ENCODE measurements around the gene HABP2. TPM values are rescaled to one million over a fixed set of nuclear protein-coding genes. Genes with fewer than 3 reads are reported as not detected.

Gene HABP2
- total RNA-seq, 4 donors from 2014 or later = 0.72 TPM; not detected in 3

DNA sequence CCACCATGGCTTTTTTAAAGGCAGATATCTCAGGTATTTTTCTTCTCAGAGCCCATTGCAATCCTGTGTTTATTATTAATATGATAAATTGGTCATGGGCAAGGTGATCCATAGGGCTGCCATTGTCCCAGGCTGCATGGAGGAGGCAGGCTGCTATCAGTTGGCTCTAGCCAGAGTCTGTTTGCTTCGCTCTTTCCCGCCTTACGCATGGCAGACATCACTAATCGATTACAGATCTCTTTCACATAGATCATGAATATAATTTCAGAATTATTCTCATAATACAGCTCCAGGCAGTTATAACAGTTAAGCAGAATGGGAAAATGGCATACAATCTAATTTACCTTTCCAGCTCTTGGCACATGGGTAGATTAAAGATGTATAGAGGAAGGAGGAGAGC, 30.4 kb upstream of the HABP2 start:
- WGBS = 97% methylated on average over 4 of the region's 4 CpGs

DNA sequence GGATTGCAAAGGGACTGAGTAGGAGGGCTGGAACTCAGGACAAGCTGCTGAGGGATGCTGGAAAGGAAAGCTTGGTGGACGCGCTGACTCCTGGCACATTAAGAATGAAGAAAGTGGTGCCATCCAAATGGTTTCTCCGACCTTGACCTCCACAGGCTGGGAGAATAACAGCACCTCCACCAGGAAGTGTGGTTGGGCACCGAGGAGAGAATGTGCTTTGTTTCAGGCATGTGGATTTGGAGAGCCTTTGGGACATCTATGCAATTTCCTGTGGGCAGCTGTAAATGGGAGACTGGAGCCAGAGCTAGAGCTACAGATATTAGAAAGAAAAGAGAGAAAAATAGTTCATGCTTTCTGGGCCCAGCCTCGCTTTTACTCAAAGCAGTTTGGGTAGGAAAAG, 29.8 kb upstream of the HABP2 start:
- H3K4me1 ChIP-seq = no peaks in the 10 kb centered on the region
- peak in 1 of 2 donors; percentile 12 for DNase-seq (ENCODE audit: low spot score in 2 of 2)
- no peak overlapping the region for H3K27ac ChIP-seq
- H3K36me3 ChIP-seq = no peaks in the 10 kb centered on the region
- H3K9me3 ChIP-seq = no peaks in the 10 kb centered on the region
- no peaks in the 10 kb centered on the region for H3K27me3 ChIP-seq
- no peak overlapping the region for H3K4me3 ChIP-seq
- WGBS = 76% methylated on average over 5 of the region's 5 CpGs
- TF ChIP-seq POLR2A (IDR thresholded peaks at IDR 0.05) (no peak), POLR2AphosphoS5 (IDR thresholded peaks at IDR 0.05) (no peak), EP300 (IDR thresholded peaks at IDR 0.05) (no peak)
- TF ChIP-seq, protein P1, sequence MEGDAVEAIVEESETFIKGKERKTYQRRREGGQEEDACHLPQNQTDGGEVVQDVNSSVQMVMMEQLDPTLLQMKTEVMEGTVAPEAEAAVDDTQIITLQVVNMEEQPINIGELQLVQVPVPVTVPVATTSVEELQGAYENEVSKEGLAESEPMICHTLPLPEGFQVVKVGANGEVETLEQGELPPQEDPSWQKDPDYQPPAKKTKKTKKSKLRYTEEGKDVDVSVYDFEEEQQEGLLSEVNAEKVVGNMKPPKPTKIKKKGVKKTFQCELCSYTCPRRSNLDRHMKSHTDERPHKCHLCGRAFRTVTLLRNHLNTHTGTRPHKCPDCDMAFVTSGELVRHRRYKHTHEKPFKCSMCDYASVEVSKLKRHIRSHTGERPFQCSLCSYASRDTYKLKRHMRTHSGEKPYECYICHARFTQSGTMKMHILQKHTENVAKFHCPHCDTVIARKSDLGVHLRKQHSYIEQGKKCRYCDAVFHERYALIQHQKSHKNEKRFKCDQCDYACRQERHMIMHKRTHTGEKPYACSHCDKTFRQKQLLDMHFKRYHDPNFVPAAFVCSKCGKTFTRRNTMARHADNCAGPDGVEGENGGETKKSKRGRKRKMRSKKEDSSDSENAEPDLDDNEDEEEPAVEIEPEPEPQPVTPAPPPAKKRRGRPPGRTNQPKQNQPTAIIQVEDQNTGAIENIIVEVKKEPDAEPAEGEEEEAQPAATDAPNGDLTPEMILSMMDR (IDR thresholded peaks at IDR 0.05) = no peak

More for the DNA sequence above, 30.4 kb upstream of the HABP2 start:
- H3K27ac ChIP-seq = no peak overlapping the region
- DNase-seq (ENCODE audit: low spot score in 2 of 2) = no peak
- H3K4me3 ChIP-seq = no peak overlapping the region
- no peaks in the 10 kb centered on the region for H3K36me3 ChIP-seq
- H3K4me1 ChIP-seq = no peaks in the 10 kb centered on the region
- TF ChIP-seq, protein P1 (IDR thresholded peaks at IDR 0.05) = no peak
- TF ChIP-seq POLR2AphosphoS5 (IDR thresholded peaks at IDR 0.05) (no peak), EP300 (IDR thresholded peaks at IDR 0.05) (no peak), POLR2A (IDR thresholded peaks at IDR 0.05) (no peak)
- no peaks in the 10 kb centered on the region for H3K9me3 ChIP-seq
- no peaks in the 10 kb centered on the region for H3K27me3 ChIP-seq

DNA sequence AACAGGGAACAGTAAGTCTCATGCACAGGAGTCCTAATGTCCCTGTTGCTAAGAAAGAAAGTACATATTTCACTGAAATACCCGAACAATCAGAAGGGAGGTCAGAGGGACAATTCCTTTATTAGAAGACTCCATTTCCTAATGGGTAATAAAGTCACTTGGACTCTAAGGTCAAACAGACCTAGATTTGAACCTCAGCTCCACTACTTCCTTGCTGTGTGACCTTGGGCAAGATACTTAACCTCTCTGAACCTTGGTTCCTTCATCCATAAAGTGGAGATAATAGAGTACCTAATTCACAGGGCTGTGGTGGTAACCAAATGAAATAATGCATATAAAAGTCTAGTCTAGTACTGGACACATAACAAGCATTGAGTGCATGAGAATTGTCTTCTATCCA, 29.2 kb upstream of the HABP2 start:
- Histone ChIP-seq H3K9me3 (no peaks in the 10 kb centered on the region), H3K27me3 (no peaks in the 10 kb centered on the region), H3K4me1 (no peaks in the 10 kb centered on the region), H3K4me3 (no peak overlapping the region), H3K27ac (no peak overlapping the region), H3K36me3 (no peaks in the 10 kb centered on the region)
- DNase-seq (ENCODE audit: low spot score in 2 of 2) = no peak
- TF ChIP-seq, protein P1 (IDR thresholded peaks at IDR 0.05) = no peak
- no peak for TF ChIP-seq POLR2A (IDR thresholded peaks at IDR 0.05)
- no peak for TF ChIP-seq EP300 (IDR thresholded peaks at IDR 0.05)
- no peak for TF ChIP-seq POLR2AphosphoS5 (IDR thresholded peaks at IDR 0.05)
- 78% methylated on average over 1 of the region's 1 CpG for WGBS

DNA sequence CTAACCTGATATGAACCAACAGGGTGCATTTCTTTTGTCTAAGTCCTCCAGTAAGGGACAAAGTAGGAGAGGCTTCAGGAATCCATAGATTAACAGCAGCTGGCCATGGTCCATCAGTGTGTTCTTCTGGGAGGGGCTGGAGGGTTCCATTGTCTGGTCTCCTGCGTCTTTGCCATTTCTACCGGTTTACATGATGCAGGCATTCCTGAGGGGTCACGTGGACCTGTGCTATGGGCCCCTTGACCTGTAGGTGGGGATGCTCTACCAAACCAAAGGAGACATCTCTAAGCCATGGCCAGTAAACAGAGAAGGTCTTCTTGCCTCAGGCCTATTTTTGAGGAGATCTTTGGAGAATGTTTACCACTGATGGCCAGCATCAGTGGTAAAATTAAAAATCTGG, 28.7 kb upstream of the HABP2 start:
- Histone ChIP-seq H3K27me3 (no peaks in the 10 kb centered on the region), H3K4me1 (no peaks in the 10 kb centered on the region), H3K9me3 (no peaks in the 10 kb centered on the region), H3K36me3 (no peaks in the 10 kb centered on the region), H3K27ac (no peak overlapping the region), H3K4me3 (no peak overlapping the region)
- TF ChIP-seq EP300 (IDR thresholded peaks at IDR 0.05) (no peak), POLR2A (IDR thresholded peaks at IDR 0.05) (no peak), POLR2AphosphoS5 (IDR thresholded peaks at IDR 0.05) (no peak)
- TF ChIP-seq, protein P1 (IDR thresholded peaks at IDR 0.05) = no peak
- 76% methylated on average over 3 of the region's 3 CpGs for WGBS
- DNase-seq (ENCODE audit: low spot score in 2 of 2) = peak in 1 of 2 donors; percentile 18

DNA sequence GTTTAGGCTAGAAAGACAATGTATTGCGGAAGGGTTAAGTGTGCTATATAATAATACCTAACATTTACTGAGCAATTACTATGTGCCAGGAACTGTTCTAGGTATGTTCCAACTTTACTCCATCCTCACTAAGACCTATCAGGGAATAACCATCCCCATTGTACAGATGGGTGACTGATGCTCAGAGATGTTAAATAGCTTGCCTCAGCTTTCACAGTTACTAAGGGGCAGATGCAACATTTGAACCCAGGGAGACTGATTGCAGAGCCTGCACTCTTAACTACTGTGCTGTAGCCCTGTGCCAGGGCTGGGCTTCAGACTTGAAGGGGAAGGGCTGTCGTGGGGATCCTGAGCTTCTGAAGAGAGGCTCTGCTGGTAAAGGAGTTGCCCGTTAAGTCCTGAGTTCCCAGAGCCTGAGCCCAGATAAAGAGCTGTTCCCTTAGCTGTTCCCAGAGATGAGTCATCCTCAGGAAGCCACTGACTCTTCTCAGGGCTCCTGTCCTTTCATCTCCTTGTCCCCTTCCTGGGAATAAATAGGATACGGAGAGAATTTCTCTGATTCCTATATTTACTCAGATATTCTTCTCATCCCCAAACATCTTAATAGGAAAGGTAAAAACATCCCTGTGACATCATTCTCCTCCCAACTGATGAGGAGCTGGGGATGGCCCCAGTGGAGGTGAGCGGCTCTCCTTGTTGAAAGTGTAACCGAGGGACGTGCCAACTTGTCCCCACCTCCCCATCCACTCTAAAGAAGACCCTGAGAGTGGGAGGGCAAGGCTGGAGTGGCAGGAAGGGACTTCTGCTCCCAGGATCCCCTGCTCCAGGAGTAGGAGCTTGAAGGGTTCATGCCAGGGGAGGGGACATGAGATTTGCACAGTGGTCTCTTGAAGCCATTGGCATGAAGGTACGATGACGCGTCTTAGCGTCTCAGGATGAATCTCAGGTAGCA, 28.0 kb upstream of the HABP2 start:
- Histone ChIP-seq H3K27ac (no peak overlapping the region), H3K9me3 (no peaks in the 10 kb centered on the region), H3K4me3 (no peak overlapping the region), H3K27me3 (no peaks in the 10 kb centered on the region), H3K4me1 (no peaks in the 10 kb centered on the region), H3K36me3 (no peaks in the 10 kb centered on the region)
- 80% methylated on average over 11 of the region's 11 CpGs for WGBS
- DNase-seq (ENCODE audit: low spot score in 2 of 2) = peak in 1 of 2 donors; percentile 58
- TF ChIP-seq POLR2A (IDR thresholded peaks at IDR 0.05) (no peak), EP300 (IDR thresholded peaks at IDR 0.05) (no peak)

Data from suprapubic skin (tissue), 4 donors.